ENCODE data around the gene OR4L1.

The OR4L1 gene

DNA sequence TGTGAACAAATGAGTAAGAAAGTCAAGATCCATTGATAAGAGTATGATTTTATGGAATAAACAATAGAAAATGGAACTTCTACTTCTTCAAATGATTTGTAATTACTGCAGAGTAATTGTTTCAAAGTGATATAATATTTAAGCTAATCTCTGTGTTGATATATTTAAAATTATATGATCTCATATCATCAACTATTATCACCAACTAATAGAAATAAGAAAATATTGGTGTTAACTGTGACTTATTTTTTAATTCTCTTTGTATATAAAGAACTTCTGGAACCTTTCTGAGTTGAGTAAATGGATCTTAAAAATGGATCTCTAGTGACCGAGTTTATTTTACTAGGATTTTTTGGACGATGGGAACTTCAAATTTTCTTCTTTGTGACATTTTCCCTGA lies at the start of gene OR4L1:
OR4L1 (plus strand) TSS at position 301 of the 400 bp plus-strand sequence; CDS start at position 301, 0 bp downstream.
- FAIRE-seq (no peak), DNase-seq (ENCODE audit: insufficient read length, low spot score) (no peak)
- TF ChIP-seq CTCF (IDR thresholded peaks at IDR 0.05; ENCODE audit: insufficient read depth, missing control alignments) = no peak

DNA sequence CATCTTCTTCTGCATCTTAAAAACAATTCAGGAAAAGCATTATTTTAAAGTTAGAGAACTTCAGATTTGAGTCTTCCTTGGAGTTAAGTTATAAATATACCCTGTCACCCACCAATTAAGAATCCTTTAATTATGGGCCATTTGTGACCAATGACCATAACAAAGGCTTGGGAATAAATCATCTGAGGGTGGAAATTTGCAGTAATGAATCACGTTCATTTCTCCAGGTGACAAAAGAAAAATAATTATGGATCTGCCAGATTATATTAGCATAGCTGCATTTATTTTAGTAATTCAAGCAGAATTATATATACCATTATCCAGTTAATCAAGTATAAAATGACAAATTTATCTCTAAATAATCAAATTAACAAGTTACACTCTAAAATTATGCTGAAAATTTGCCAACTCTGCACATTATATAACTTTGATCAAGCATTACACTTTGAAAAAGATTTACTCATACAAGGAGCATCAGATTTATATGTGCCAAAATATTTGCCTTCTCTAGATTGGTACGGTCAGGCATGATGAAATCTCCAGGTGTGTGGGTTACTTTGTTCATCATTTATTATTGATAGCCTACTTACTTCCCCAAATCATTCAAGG lies 40.5 kb upstream of the OR4L1 start, which contains the start of gene OR4K14:
OR4K14 (minus strand) TSS at position 51 of the 609 bp plus-strand sequence. CDS start 4,114 bp downstream, outside the sequence.
- DNase-seq (ENCODE audit: insufficient read length, low spot score) (no peak), FAIRE-seq (no peak)
- TF ChIP-seq CTCF (IDR thresholded peaks at IDR 0.05; ENCODE audit: insufficient read depth, missing control alignments) = no peak

DNA sequence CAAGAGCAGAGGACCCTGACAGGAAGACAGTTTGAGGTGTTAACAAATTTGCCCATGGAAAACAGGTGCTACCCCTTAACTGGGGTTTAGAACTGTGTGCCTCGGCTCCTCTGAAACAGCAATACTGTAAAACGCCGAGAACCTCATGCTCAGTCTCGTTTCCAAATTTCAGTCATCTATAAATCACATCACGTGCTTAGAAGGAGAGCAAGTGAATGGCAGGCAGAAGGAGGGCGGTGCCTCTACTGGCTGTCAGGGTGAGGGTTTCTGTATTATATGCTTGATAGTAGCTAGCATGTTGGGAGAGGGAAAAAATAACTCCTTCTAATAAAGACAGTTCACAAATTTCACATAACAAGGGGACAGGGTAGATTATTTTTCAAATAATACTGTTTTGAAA lies 28.8 kb upstream of the OR4L1 start:
- no peak for TF ChIP-seq CTCF (IDR thresholded peaks at IDR 0.05; ENCODE audit: insufficient read depth, missing control alignments)
- FAIRE-seq (no peak), DNase-seq (ENCODE audit: insufficient read length, low spot score) (no peak)

DNA sequence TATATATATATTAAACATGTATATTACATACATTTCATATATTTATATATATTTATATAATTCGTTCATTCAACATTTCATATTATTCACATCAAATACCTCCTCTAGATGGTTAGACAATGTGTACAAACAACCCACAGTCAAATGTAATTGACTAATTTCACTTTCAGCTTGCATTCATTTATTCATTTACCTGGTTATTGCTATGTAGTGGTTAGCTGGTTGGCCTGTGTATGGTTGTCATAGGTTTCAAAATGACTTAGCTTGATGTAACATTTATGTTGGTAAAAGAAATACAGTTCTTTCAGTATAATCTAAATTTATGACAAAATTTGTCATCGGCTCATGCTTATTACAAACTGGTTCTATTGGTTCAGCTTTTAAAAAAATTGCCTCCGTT lies 24.4 kb upstream of the OR4L1 start:
- DNase-seq (ENCODE audit: insufficient read length, low spot score) (no peak), FAIRE-seq (no peak)
- no peak for TF ChIP-seq CTCF (IDR thresholded peaks at IDR 0.05; ENCODE audit: insufficient read depth, missing control alignments)

DNA sequence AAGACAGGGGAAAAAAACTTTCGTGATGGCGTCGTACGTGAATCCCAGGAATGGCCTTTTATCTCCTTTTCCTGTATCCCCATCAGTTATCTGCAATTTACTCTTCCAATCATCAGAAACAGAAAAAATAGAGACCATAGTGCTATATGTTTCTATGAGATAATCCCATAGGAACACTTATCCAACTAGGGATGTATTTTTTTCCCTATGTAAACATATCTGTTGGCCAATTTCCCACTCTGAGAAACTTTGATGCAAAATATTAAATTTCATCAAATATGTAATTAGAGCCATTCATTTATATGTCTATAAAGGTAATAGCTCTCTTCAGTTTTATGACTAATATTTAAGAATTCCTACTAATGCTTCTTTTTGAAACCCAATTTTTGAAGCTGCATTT lies 23.9 kb upstream of the OR4L1 start, which contains the start of gene OR4K13:
OR4K13 (minus strand) TSS at position 101 of the 400 bp plus-strand sequence. CDS start 1,280 bp downstream, outside the sequence.
- FAIRE-seq = no peak
- DNase-seq (ENCODE audit: insufficient read length, low spot score) = no peak
- TF ChIP-seq CTCF (IDR thresholded peaks at IDR 0.05; ENCODE audit: insufficient read depth, missing control alignments) = no peak

DNA sequence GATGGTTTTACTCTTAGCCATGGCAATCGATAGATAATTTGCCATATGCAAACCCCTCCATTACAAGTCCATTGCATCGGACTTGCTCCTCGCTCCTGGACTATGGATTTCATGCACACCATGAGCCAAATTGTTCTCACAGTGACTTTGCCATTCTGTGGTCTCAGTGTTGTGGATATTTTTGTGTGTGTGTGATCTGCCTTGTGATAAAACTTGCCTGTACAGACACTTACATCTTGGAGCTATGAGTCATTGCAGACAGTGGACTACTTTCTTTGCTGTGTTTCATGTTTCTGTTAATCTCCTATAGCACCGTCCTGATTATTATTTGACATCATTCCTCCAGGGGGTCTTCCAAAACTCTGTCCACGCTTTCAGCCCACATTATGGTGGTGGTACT lies 15.6 kb upstream of the OR4L1 start:
- no peak for FAIRE-seq

More for the DNA sequence above, 15.6 kb upstream of the OR4L1 start:
- TF ChIP-seq CTCF (IDR thresholded peaks at IDR 0.05; ENCODE audit: insufficient read depth, missing control alignments) = no peak
- DNase-seq (ENCODE audit: insufficient read length, low spot score) = no peak

All from D721Med (cell line).